Ishikawa (cell line): ENCODE results near the gene KRT82.

Experiments
- CEBPB ChIP-seq: IDR thresholded peaks from 2 replicates; pipeline ENCODE4 v1.6.1; 2012
- CREB1 ChIP-seq: IDR thresholded peaks from 2 replicates; pipeline ENCODE4 v1.6.1; 2012; ENCODE audit warnings: low read depth
- EGR1 ChIP-seq: IDR thresholded peaks from 2 replicates; pipeline ENCODE4 v1.6.1; 2012
- EP300 ChIP-seq: IDR thresholded peaks from 2 replicates; pipeline ENCODE4 v1.6.1; 2012; ENCODE audit warnings: borderline replicate concordance
- FOXM1 ChIP-seq: IDR thresholded peaks from 2 replicates; pipeline ENCODE4 v1.6.1; 2012; ENCODE audit warnings: low read depth, borderline replicate concordance
- NFIC ChIP-seq: IDR thresholded peaks from 2 replicates; pipeline ENCODE4 v1.6.1; 2012
- RAD21 ChIP-seq: IDR thresholded peaks from 2 replicates; pipeline ENCODE4 v1.6.1; 2012; ENCODE audit warnings: low read depth
- TAF1 ChIP-seq: IDR thresholded peaks from 2 replicates; pipeline ENCODE4 v1.6.1; 2012; ENCODE audit warnings: low read depth, mild to moderate bottlenecking
- TCF12 ChIP-seq: IDR thresholded peaks from 2 replicates; pipeline ENCODE4 v1.6.1; 2012; ENCODE audit warnings: low read depth
- TEAD4 ChIP-seq: IDR thresholded peaks from 2 replicates; pipeline ENCODE4 v1.6.1; 2012
- YY1 ChIP-seq: IDR thresholded peaks from 2 replicates; pipeline ENCODE4 v1.6.1; 2012; ENCODE audit warnings: low read depth
- ZBTB7A ChIP-seq: IDR thresholded peaks from 2 replicates; pipeline ENCODE4 v1.6.1; 2012; ENCODE audit warnings: low read depth
- TF ChIP-seq, protein P1 (sequence below): IDR thresholded peaks from 2 replicates; pipeline ENCODE4 v1.6.1; 2012
- TF ChIP-seq, protein P2 (sequence below): IDR thresholded peaks from 2 replicates; pipeline ENCODE4 v1.6.1; 2012
- TF ChIP-seq, protein P3 (sequence below): IDR thresholded peaks from 2 replicates; pipeline ENCODE4 v1.6.1; 2012; ENCODE audit warnings: low read depth, mild to moderate bottlenecking

KRT82 gene

DNA sequence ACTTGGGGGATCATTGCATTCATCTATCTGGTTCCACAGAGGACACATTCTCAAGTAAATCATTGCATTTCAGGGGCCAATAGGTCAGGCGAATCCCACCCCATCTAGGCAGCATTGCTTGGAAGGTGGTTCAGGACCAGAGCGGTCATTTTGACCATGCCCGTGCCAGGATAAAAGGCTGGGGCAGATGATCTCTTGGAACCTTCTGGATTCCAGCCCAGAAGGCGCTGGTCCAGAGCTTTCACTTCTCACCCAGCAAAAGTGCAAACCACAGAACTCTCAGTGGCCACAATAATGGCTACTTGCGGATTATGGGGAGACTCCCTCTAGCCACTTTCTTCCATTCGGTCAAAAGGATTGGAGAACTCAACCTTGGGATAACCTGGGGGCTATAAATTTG is 38.3 kb downstream of the KRT82 start:
- no peak for TF ChIP-seq FOXM1
- no peak for TF ChIP-seq TAF1
- TF ChIP-seq RAD21: no peak
- no peak for TF ChIP-seq CREB1
- TF ChIP-seq, protein P1, sequence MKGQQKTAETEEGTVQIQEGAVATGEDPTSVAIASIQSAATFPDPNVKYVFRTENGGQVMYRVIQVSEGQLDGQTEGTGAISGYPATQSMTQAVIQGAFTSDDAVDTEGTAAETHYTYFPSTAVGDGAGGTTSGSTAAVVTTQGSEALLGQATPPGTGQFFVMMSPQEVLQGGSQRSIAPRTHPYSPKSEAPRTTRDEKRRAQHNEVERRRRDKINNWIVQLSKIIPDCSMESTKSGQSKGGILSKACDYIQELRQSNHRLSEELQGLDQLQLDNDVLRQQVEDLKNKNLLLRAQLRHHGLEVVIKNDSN: no peak
- TF ChIP-seq, protein P2, sequence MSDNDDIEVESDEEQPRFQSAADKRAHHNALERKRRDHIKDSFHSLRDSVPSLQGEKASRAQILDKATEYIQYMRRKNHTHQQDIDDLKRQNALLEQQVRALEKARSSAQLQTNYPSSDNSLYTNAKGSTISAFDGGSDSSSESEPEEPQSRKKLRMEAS: no peak
- no peak for TF ChIP-seq EP300
- TF ChIP-seq TEAD4: no peak
- TF ChIP-seq NFIC: no peak
- no peak for TF ChIP-seq YY1
- TF ChIP-seq ZBTB7A: no peak
- TF ChIP-seq, protein P3, sequence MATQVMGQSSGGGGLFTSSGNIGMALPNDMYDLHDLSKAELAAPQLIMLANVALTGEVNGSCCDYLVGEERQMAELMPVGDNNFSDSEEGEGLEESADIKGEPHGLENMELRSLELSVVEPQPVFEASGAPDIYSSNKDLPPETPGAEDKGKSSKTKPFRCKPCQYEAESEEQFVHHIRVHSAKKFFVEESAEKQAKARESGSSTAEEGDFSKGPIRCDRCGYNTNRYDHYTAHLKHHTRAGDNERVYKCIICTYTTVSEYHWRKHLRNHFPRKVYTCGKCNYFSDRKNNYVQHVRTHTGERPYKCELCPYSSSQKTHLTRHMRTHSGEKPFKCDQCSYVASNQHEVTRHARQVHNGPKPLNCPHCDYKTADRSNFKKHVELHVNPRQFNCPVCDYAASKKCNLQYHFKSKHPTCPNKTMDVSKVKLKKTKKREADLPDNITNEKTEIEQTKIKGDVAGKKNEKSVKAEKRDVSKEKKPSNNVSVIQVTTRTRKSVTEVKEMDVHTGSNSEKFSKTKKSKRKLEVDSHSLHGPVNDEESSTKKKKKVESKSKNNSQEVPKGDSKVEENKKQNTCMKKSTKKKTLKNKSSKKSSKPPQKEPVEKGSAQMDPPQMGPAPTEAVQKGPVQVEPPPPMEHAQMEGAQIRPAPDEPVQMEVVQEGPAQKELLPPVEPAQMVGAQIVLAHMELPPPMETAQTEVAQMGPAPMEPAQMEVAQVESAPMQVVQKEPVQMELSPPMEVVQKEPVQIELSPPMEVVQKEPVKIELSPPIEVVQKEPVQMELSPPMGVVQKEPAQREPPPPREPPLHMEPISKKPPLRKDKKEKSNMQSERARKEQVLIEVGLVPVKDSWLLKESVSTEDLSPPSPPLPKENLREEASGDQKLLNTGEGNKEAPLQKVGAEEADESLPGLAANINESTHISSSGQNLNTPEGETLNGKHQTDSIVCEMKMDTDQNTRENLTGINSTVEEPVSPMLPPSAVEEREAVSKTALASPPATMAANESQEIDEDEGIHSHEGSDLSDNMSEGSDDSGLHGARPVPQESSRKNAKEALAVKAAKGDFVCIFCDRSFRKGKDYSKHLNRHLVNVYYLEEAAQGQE: no peak
- TF ChIP-seq CEBPB: no peak
- TF ChIP-seq TCF12: no peak
- no peak for TF ChIP-seq EGR1

DNA sequence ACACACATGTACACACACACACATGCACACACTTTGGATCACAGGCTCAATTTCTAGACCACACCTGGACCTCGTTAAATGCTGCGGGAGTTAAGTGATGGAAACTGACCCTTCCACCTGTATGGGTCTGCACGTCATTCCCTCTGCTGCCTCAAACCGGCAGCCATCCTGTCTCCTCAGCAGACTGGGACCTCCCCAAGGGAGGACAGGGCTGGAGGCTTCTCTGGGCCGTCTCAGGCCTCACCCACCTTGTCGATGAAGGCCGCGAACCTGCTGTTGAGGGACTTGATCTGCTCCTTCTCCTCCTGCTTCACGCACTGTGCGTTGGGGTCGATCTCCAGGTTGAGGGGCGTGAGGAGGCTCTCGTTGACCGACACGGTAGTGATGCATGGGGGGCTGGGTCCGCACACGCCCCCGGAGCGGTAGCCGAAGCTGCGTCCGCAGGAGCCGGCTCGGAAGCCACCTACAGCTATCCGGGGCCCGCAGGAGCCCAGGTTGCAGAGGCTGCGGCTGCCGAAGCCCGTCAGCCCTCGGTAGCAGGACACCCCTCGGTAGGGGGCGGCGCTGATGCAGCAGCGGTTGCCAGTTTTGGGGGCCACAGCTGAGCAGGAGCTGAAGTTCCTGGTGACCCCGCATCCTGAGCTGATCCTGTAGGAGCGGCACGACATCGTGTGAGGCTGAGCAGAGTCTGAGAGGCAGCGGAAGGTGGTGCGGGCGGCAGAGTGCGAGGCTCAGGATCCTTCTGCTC is 39.2 kb downstream of the KRT82 start, which contains the start of gene KRT85:
TSS of gene KRT85 (minus strand) at position 744 of the 748 bp plus-strand sequence. CDS start at position 668, 76 bp downstream.
- TF ChIP-seq EGR1 (no peak), FOXM1 (no peak), CREB1 (no peak), ZBTB7A (no peak), TEAD4 (no peak), EP300 (no peak), TAF1 (no peak), NFIC (no peak), YY1 (no peak), TCF12 (no peak), CEBPB (no peak)
- TF ChIP-seq, protein P1: no peak
- TF ChIP-seq, protein P3: no peak

DNA sequence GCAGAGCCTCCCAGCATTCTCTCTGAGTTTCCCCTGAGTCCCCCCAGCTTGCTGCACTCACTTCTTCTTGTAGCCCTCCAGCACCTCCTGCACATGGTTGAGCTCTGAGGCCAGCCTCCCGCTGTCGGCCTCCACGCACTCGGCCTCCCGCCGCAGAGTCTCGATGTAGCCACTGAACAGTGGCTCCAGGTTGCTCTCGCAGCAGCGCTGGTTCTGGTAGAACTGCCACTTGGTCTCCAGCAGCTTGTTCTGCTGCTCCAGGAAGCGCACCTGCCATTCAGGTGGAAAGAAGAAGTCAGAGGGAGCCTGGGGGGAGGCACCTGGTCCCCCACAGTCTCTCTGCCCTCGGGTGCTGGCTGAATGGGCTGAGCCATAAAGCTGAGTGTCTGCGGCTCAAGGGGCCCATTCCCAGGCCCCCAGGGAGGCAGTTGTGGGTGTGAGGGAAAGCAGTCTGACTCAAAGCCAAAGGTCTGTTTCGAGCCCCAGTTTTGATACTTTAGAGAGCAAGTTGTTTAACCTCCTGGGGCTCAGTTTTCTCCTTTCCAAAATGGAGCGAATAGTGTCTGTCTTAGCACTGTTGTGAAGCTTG is 41.1 kb downstream of the KRT82 start:
- TF ChIP-seq EP300: no peak
- no peak for TF ChIP-seq FOXM1
- TF ChIP-seq, protein P3: no peak
- TF ChIP-seq TCF12: no peak
- TF ChIP-seq, protein P2: no peak
- TF ChIP-seq, protein P1: no peak
- TF ChIP-seq RAD21: no peak
- no peak for TF ChIP-seq EGR1
- no peak for TF ChIP-seq CEBPB

DNA sequence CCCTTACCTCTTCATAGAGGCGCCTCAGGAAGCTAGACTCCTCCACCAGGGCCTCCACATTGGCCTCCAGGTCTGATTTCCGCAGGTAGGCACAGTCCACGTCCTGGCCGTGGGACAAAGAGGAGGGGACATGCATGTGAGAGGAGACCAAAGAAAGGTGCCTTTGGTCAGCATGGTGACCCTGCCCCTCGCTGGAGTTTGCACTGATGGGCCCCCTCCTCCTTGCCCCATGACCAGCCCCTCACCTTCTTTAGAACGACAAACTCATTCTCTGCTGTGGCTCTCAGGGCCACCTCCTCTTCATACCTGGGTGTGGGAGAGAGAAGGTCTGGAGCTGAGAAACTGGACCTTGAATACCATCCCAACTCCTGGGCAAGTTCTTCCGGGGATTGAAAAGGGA is 42.1 kb downstream of the KRT82 start:
- TF ChIP-seq ZBTB7A: no peak
- TF ChIP-seq TAF1: no peak
- TF ChIP-seq, protein P3: no peak
- TF ChIP-seq FOXM1: no peak
- no peak for TF ChIP-seq EP300
- no peak for TF ChIP-seq CEBPB
- no peak for TF ChIP-seq RAD21
- TF ChIP-seq NFIC: no peak
